HG03196 (cell line): ENCODE data around the gene RIN1.
"Not testable (repeated sequence)": the region's sequence is repeated elsewhere in the genome, so short reads cannot be mapped to it uniquely, and the experiment has no call there.

Source experiments
- ATAC-seq: cut with Tn5 transposase; IDR thresholded peaks from one replicate; pipeline ENCODE4 v1.9.1; 2021; ENCODE audit not compliant: unreplicated experiment

RIN1 gene

DNA sequence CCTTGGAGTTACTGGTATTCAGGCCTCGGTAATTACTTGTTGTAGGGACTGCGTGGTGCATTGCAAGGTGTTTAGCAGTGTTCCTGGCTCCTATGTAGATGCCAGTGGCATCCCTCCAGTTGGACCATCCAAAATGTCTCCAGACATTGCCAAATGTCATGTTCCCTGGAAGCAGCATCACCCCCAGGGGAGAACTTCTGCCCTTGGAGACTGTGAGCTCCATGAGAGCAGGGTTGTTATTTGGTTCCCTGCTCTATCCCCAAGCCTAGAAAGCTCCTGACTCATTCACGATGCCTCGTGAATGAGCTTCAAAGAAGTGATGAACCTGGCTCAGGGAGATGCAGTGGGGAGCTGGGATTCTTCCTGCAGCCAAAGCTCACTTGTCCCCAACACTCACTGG lies 14.6 kb downstream of the RIN1 start:
- ATAC-seq, result no peak

DNA sequence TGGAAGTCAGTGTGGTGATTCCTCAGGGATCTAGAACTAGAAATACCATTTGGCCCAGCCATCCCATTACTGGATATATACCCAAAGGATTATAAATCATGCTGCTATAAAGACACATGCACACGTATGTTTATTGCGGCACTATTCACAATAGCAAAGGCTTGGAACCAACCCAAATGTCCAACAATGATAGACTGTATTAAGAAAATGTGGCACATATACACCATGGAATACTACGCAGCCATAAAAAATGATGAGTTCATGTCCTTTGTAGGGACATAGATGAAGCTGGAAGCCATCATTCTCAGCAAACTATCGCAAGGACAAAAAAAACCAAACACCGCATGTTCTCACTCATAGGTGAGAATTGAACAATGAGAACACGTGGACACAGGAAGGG lies 15.5 kb downstream of the RIN1 start:
- not testable (repeated sequence) for ATAC-seq

DNA sequence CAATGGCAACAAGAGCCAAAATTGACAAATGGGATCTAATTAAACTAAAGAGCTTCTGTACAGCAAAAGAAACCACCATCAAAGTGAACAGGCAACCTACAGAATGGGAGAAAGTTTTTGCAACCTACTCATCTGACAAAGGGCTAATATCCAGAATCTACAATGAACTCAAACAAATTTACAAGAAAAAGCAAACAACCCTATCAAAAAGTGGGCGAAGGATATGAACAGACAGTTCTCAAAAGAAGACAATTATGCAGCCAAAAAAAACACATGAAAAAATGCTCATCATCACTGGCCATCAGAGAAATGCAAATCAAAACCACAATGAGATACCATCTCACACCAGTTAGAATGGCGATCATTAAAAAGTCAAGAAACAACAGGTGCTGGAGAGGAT lies 15.9 kb downstream of the RIN1 start:
- ATAC-seq, result not testable (repeated sequence)

DNA sequence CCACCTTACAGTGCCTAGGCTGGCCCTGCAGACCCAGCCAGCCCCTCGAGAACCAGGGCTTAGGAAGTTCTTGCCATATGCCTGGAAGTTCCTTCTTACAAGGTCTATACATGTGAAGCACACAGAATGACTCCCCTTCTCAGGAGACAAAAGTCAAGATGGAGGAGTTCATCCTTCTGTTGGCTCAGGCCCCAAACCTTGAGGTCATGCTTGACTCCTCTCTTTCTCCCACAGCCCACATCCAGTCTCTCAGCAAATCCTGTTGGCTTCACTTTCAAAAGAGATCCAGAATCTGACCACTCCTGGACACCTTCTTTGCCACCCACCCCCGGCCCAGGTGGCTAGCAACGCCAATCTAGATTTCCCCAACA lies 17.6 kb downstream of the RIN1 start:
- ATAC-seq, result no peak

DNA sequence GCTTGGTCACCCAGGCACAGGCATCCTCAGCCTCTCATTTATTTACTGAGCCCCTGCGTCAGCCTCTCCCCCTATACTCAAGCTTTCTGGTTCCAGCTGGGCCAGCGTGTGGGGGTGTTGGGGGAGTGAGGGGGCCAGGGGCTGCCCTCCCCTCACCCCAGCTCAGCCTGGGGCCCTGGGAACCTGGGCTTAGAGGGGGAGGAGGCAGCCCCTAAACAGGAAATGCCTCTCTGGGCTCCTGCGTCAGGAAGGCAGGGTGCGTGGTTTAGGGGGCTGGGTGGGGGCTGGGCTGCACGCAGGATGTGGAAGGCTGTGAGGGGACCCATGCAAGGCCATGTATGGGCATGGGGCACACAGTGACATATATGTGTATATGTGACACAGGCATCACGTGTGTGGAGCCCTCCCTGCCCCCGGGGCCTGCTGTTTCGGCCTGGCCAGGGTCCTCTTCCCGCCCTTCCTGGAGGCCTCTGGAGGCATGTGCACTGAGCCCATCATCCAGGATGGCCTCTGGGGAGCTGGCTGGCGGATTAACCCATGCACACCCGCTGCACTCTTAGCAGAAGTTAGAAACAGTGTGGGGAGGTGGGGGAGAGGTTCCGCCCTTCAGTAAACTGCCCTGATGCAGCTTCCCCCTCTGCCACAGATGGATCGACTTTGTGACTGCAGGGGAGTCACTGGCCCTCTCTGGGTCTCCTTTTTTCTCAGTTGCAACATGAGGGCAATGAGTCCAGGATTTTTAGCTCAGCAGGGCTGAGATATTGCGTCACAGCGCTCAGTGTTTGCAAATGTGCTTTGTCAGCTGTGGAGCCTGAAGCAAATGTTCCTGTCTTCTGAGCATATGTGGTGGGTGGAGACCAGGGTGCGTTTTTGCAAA lies 18.3 kb downstream of the RIN1 start:
- no peak for ATAC-seq

DNA sequence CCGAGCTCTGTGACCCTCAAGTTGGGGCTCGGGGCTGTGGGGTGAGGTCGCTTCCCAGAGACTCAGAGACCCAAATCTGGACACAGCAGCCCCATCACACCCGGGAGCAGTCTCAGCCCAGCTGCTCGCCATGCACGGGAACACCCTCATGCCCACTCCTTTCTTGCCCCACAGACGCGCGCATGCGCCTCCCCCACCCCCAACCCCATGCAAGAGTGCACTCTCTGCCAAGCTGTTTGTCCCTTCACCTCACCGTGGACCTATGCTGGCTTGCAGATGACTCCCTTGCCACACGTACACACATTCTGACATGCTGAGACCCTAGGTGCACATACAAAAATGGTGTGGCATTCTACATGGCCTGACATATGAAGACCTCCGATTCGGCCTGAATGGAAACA lies 18.9 kb downstream of the RIN1 start:
- no peak for ATAC-seq

DNA sequence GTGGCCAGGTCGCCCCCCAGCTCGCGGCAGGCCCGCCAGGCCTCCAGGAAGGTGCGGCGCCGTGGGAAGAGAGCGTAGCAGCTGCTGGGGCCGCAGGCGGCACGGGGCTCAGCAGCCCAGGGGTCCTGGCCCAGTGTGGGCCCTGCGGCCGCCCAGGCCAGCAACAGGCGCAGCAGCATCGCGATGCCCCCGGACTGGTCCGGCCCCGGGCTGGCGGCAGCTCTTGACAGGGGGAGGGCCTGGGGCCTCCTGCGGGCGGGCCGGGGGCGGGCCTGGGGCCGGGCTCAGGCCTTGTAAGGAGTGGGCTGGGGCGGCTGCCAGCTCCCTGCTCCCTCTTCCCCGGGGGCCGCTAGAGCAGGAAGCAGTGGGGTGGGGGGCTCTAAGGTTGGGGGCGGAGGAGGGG lies 19.4 kb downstream of the RIN1 start, which contains the start of gene CD248:
TSS of gene CD248 (minus strand) at position 196 of the 403 bp plus-strand sequence. CDS start at position 179, 17 bp downstream.
- no peak for ATAC-seq

DNA sequence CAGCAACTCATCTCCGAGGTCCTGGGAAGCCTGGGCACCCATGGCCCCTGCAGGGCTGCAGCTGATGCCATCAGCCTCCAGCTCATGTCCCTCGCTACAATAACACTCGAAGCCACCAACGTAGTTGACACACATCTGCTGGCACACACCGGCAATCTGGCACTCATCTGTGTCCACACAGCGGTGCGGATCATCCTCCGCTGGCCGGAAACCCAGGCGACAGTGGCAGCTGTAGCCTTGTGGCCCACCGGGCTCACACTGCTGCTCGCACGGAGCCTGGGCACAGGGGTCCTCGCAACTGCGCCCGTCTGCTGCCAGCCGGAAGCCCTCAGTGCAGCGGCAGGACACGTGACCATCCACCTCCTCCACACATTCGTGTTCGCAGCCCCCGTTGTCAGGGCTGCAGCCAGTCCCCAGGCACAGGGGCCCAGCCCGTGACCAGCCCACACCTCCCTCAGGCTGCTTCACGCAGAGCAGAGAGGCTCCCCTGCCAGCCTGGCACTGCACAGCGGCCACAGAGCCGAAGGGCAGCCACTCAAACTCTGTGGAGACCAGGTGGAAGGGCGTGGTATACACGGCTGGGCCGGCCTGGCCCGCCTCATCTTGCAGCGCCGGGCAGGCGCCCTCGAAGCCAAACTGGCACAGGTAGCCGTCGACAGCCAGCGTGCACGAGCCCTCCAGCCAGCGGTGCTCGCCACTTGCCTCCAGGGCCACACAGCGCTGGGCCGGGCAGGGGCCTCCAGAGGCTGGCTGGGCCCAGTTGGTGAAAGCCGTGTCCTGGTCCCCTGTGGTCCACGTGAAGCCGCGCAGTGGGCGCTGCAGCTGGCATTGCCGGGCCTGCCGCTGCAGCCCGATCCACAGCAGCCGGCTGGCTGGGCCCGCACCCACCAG lies 20.1 kb downstream of the RIN1 start:
- ATAC-seq, result no peak

DNA sequence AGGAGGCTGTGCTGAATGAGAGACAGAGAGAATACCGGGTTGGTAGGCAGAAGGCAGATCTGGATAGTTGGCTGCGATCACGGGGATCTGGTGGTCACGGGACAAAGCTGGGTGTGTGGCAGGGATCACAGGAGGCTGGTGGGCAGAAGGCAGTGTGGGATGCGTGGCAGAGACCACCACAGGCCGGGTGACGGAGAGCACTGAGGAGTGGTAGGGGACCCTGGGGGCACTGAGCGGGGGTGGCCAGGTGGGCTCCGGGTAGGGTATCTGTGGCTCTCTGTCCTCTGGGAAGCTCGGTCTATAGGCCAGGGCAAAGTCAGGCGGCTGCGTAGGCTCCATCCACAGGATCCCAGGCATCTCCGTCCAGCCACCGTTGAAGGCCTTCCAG lies 20.7 kb downstream of the RIN1 start:
- no peak for ATAC-seq

DNA sequence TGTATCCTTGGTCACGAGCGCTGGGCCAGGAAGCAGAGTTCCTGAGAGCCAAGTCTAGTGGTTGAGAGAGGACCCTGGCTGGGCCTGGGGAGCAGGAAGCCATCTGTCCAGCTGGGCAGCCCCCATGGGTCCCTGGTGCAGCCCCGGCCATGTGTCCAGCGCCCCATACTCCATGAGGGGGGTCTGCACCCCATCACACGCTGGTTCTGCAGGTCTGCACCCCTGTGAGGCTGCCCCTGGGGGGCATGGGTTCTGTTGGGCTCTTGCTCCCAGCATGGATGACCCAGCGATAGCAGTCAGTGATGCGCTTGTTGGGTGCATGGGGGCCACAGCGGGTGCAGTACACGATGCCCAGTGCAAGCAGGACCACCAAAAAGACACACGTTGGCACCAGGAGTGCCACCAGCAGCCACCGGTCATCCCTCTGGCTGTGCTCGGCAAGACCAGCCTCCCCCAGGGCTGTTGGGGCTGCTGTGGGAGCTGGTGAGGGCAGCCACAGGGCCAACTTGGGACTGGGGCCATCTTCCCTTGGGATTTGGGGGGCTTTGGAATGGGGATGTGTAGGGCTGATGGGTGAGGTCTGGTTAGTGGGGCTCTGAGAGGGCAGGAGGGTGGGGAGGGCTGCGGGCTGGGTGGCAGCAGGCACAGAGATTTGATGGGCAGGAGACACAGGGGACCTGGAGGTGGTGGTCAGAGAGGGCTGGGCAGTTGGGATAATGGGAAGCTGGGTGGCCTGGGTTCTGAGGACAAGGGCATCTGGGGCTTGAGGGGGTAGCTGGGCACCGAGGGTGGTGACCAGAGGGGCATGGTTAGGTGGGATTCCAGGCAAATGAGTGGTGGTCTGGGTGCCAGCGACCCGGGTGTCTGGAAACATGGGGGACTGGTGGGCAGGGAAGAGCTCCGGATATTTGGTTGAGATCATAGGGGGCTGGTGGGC lies 21.4 kb downstream of the RIN1 start:
- ATAC-seq, result no peak

DNA sequence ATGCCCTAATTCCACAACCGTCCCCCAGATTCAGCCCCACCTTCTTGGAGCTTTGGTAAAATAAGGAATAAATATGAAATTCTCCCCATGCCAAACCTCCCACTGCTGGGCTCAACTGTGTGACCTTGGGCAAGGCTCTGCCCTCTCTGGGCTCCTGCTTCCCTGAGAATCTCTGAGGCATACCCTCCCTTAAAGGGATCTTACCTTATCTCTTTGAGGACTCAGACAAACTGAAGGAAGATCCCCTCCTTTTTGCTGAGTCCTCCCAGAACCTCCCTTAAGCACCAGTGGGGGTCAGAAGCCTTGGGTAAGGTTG lies 22.1 kb downstream of the RIN1 start:
- no peak for ATAC-seq

DNA sequence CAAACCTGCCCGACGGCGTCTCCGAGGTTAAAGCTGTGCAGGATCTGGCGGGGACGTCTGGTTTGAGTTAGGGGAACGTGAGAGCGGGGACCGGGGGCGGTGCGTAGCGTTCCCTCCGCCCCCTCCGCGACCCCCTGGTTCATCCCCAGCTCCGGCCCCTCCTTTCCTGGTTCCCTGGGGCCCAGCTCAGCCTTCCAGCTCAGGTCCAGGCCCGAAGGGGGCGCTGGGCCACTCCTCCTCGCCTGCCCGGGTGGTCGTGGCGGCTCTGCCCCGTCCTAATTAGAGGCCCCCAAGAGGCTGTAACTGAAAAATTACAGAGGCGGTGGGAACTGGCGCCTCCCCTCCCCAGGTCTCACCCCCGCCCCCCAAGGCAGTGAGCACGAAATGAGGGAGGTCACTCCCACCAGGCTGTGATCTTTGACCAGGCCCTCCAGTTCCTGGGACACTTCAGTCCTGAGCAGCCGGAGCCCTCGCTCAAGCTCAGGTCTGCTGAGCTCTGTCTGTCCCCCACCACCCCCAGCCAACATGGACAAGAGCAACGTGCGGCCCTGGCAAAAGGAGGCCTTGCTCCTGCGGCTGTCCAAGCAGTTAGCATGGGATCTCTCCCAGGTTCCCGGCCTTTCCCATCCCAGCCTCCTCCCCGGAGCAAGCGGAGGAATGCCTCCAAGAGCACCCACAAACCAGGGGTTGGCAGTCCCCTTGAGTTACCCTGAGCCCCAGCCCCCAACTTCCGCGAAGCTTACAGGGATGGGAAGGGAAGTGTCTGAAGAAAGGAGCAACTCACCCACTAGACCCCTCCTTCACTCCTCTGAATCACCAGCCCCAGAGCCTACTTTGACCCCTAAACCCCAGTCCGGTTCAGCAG lies 22.7 kb downstream of the RIN1 start:
- no peak for ATAC-seq

DNA sequence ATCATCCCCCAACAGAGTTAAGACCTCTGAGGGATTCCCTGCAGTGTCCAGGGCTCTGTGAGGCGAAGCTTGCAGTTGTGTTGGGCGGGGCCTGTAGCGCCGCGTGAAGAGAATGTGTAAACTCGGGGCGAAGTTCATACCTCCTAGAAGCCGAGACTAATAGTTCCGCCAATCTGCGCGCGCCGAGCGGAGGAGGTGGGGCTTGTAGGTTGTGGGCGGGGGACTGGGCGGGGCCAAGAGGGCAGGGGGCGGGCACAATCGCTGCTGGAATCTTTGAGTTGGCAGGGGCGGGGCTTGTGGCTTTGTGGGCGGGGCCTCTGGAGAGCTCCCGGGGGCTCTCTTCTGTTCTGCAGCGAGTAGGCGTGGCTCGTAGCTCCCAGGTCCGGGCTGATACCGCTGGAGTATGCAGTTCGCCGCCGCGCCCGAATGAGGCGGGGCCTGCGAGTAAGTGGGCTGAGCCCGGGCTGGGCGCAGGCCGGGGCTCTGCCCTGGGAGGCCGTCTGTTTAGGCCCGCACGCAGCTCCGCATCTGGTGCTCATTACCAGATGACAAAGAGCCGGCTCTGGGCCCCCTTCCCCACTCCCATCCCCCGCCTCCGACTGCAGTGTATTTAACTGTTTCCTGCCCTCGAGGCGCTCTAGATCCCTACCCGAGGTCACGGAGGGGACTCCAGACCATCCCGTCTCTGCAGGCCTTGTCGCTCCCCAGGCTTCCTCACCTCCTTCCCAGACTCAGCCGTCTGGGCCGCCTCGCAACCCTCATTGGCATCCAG lies 23.5 kb downstream of the RIN1 start:
- ATAC-seq, result peak; percentile 60

DNA sequence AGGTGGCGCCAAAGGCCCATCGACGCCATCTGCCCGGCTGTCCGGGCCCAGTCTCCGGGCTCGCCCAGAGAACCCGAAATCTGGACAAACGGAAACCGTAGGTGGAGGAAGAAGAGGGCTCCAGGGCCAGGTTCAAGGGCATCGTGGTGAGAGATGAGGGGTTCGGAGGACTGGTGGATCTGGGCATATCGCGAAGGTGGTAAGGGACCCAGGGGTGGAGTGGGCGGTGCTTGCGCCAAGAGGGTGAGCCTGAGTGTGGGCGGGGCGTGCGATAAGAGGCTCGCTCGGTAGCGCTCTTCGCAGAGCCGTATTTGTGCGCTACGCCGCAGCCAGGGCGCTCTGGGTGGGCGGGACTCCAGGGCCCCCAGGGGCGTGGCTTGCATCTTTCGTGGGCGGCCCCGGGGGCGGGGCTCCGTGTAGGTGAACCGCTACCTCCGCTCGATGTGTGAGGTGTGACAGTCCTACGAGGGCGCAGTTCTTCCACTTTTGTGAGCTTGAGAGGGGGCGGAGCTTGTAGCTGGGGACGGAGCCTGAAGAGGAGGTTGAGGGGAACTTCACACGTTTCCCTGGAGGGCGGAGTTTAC lies 24.2 kb downstream of the RIN1 start:
- ATAC-seq, result peak; percentile 70

DNA sequence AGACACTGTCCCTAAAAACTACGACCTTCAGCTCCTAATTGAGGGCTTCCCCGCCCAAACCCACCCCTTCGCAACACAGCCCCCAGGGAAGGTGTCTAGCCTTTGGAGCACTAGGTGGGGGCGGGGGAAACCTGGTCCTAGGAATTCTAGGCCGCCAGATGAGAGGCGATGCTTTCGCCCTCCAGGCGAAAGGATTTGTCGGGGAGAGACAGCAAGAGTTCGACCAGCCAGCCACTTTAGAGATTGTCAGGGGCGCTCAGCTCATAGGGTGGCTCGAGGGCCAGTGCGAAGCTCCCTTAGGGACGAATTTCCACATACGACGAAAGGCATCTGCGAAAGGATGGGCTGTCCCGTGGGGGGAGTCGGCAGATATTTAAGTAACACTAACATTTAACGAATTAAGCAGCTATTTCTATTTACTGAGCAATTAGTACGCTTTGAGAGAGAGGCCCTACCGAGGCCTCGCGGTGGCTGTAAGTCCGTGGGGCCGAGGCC lies 24.7 kb downstream of the RIN1 start:
- no peak for ATAC-seq

DNA sequence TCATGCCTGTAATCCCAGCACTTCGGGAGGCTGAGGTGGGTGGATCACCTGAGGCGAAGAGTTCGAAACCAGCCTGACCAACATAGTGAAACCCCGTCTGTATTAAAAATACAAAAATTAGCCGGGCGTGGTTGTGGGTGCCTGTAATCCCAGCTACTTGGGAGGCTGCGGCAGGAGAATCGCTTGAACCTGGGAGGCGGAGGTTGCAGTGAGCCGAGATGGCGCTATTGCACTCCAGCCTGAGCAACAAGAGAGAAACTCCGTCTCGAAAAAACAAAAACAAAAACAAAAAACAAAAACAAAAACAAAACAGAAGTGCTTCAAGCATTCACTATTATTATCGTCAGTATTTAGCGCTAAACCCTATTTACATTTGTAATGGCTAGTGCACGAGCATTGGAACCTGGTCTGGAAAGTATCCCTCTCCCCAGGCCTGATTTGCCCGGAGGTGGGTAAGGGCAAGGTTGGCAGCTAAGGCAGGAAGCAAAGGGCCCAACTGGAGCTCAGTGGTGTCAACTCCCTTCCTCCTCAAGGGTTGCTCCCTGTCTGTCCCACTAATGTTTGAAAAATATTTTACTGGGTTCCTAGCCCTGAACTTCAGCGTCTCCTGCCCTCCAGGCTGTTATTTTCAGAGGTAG lies 25.3 kb downstream of the RIN1 start:
- ATAC-seq, result not testable (repeated sequence)

DNA sequence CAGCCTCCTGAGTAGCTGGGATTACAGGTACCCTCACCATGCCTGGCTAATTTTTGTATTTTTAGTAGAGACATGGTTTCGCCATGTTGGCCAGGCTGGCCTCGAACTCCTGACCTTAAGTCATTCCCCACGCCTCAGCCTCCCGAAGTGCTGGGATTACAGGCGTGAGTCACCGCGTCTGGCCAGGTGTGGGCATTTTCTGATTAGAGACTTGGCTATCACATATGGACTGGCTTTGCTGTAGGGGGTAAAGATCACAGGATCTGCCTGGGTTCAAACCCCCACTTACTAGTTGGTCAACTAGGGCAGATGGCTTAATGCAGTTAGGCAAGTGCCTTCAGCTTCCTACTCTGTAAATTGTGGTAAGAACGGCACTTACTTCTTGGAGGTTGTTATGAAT lies 25.9 kb downstream of the RIN1 start:
- no peak for ATAC-seq

DNA sequence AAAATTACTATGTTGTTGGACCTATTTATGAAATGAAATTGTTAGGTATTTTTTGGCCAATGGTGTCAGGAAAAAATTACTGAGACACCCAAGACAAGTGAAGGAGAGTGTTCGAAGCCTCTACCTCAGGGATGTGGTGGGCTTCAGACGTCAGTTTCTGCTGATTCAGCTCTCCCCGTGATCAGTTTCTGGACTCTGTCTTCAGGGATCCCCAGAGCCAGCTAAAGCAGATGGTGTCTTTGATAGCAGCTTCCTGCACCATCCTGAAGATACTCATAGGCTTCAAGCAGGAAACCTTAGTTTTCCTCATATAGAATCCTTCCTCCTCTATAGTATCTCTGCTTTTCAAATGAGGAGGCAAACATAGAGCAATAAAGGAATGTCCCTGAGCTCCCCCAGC lies 26.8 kb downstream of the RIN1 start:
- no peak for ATAC-seq
